KMS-11 (cell line): Measurements from ENCODE around the gene EZR.

Experiments used
- H2AFZ ChIP-seq: fragments of 200-600 bp; sonication (generic); 2 replicates; pipeline ENCODE4 v1.6.1; 2016; ENCODE audit warnings: antibody characterized with exemption, mixed run types, low read depth
- H3K27ac ChIP-seq: fragments of 200-600 bp; sonication (generic); 2 replicates; pipeline ENCODE4 v1.6.1; 2016; ENCODE audit warnings: mild to moderate bottlenecking, mixed run types
- H3K27me3 ChIP-seq: fragments of 200-600 bp; sonication (generic); 2 replicates; pipeline ENCODE4 v1.6.1; 2017; ENCODE audit warnings: mild to moderate bottlenecking, low read depth, mixed run types, moderate library complexity; ENCODE audit not compliant: insufficient read depth
- H3K36me3 ChIP-seq: fragments of 200-600 bp; sonication (generic); 2 replicates; pipeline ENCODE4 v1.6.1; 2017; ENCODE audit warnings: mild to moderate bottlenecking, mixed run types; ENCODE audit not compliant: insufficient read depth
- H3K4me1 ChIP-seq: fragments of 200-600 bp; sonication (generic); 2 replicates; pipeline ENCODE4 v1.6.1; 2016; ENCODE audit warnings: mild to moderate bottlenecking, low read depth, mixed run types; ENCODE audit not compliant: poor library complexity, severe bottlenecking
- H3K4me2 ChIP-seq: fragments of 200-600 bp; sonication (generic); 2 replicates; pipeline ENCODE4 v1.7.0; 2016; ENCODE audit warnings: mild to moderate bottlenecking, mixed run types
- H3K4me3 ChIP-seq: fragments of 200-600 bp; sonication (generic); IDR thresholded peaks from 2 replicates; pipeline ENCODE4 v1.6.1; 2017; ENCODE audit warnings: low read depth, low read length, mixed read lengths; ENCODE audit not compliant: insufficient read depth
- H3K79me2 ChIP-seq: fragments of 200-600 bp; sonication (generic); 2 replicates; pipeline ENCODE4 v1.6.1; 2016; ENCODE audit warnings: low read depth, mixed run types; ENCODE audit not compliant: insufficient read depth
- H3K9ac ChIP-seq: fragments of 200-600 bp; sonication (generic); 2 replicates; pipeline ENCODE4 v1.6.1; 2016; ENCODE audit warnings: mild to moderate bottlenecking, mixed run types
- H4K20me1 ChIP-seq: fragments of 200-600 bp; sonication (generic); 2 replicates; pipeline ENCODE4 v1.6.1; 2016; ENCODE audit warnings: mild to moderate bottlenecking, mixed run types; ENCODE audit not compliant: insufficient read depth
- TF ChIP-seq, protein P1 (sequence below): fragments of 200-600 bp; sonication (generic); conservative IDR thresholded peaks from 2 replicates; pipeline ENCODE4 v1.6.1; 2017; ENCODE audit warnings: low read depth, mild to moderate bottlenecking, antibody characterized with exemption, low read length, moderate library complexity, mixed read lengths

Gene EZR

DNA sequence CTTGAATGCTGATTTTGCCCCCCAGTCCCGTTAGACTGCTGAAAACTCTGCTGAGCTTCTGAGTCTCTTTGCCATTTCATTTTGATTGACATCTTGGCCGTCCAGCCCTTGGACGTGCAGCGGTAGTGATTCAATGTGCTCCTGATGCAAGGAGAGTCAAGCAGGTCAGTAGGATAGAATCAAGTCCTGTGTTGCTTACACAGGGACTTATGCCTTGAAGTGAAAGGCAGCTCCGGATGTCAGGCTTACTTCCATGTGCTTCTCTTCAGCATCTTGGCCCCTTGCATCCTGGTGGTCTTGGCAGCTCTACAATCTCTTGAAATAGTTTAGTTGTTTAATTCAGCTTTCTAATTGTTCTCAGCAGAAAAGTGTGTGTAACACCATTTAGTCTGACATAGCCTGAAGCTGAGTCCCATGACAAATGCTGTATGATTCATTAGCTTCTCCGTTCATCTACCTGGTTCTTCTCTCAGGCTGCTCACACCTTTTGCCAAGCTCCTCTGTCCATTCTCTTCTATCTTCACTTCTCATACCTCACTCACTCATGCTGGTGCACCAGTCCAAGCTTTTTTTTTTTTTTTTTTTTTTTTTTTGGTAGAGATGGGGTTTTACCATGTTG, 76.0 kb downstream of the EZR start:
- H3K4me3 ChIP-seq = no peak overlapping the region
- no peak overlapping the region for H2AFZ ChIP-seq
- no peaks in the 10 kb centered on the region for H3K4me1 ChIP-seq
- H3K4me2 ChIP-seq = no peak overlapping the region
- H3K27ac ChIP-seq = no peak overlapping the region
- no peaks in the 10 kb centered on the region for H3K36me3 ChIP-seq
- TF ChIP-seq, protein P1, sequence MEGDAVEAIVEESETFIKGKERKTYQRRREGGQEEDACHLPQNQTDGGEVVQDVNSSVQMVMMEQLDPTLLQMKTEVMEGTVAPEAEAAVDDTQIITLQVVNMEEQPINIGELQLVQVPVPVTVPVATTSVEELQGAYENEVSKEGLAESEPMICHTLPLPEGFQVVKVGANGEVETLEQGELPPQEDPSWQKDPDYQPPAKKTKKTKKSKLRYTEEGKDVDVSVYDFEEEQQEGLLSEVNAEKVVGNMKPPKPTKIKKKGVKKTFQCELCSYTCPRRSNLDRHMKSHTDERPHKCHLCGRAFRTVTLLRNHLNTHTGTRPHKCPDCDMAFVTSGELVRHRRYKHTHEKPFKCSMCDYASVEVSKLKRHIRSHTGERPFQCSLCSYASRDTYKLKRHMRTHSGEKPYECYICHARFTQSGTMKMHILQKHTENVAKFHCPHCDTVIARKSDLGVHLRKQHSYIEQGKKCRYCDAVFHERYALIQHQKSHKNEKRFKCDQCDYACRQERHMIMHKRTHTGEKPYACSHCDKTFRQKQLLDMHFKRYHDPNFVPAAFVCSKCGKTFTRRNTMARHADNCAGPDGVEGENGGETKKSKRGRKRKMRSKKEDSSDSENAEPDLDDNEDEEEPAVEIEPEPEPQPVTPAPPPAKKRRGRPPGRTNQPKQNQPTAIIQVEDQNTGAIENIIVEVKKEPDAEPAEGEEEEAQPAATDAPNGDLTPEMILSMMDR = no peak
- H3K27me3 ChIP-seq = no peaks in the 10 kb centered on the region
- no peaks in the 10 kb centered on the region for H3K79me2 ChIP-seq
- no peak overlapping the region for H3K9ac ChIP-seq
- H4K20me1 ChIP-seq = no peaks in the 10 kb centered on the region

- no peaks in the 10 kb centered on the region for H3K79me2 ChIP-seq
These were observed 79.5 kb downstream of the EZR start for GRCh38 chr6:158739673-158740072.

GRCh38 chr6:158737710-158738615, 81.2 kb downstream of the EZR start:
- no peaks in the 10 kb centered on the region for H3K36me3 ChIP-seq
- H4K20me1 ChIP-seq = no peaks in the 10 kb centered on the region
- no peaks in the 10 kb centered on the region for H3K27me3 ChIP-seq
- TF ChIP-seq, protein P1 = no peak
- H3K9ac ChIP-seq = no peak overlapping the region
- no peaks in the 10 kb centered on the region for H3K4me1 ChIP-seq
- no peak overlapping the region for H3K4me3 ChIP-seq
- H3K79me2 ChIP-seq = no peaks in the 10 kb centered on the region
- H3K27ac ChIP-seq = no peak overlapping the region
- no peak overlapping the region for H3K4me2 ChIP-seq
- H2AFZ ChIP-seq = no peak overlapping the region

More at GRCh38 chr6:158739673-158740072, 79.5 kb downstream of the EZR start:
- Histone ChIP-seq H2AFZ (no peak overlapping the region), H3K4me2 (no peak overlapping the region), H4K20me1 (no peaks in the 10 kb centered on the region), H3K9ac (no peak overlapping the region), H3K36me3 (no peaks in the 10 kb centered on the region), H3K4me1 (no peaks in the 10 kb centered on the region), H3K4me3 (no peak overlapping the region), H3K27ac (no peak overlapping the region), H3K27me3 (no peaks in the 10 kb centered on the region)
- TF ChIP-seq, protein P1 = no peak

DNA sequence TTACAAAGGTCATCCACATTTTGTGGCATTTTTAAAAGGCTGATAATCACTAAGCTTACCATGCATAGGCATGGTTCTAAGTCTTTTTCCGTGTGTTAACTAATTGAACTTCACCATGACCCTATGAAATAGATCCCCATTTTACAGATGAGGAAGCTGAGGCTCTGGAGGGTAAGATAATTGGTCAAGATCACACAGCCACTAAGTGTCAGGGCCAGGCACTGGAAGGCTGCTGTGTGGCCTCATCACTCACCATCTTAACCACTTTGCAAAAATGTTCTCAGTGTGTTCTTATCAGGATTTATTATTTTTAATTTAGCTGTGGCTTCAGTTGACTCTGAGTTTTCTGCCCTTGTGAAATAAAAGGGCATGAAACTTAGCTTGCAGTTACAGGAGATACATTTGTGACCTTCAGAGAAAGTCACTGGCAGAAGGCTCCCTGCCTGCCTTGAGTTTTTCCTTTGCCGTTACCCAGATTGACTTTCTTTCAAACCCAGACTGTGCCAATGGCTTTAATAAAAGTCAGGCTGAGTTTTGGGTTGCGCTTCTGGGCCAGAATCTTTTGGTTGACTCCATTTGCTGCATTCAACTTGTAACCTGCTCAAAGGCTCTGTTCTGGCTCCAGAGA, 82.0 kb downstream of the EZR start:
- no peaks in the 10 kb centered on the region for H4K20me1 ChIP-seq

More for the DNA sequence above, 82.0 kb downstream of the EZR start:
- Histone ChIP-seq H2AFZ (no peak overlapping the region), H3K4me2 (no peak overlapping the region), H3K36me3 (no peaks in the 10 kb centered on the region), H3K27me3 (no peaks in the 10 kb centered on the region), H3K9ac (no peak overlapping the region), H3K27ac (no peak overlapping the region), H3K79me2 (no peaks in the 10 kb centered on the region), H3K4me1 (no peaks in the 10 kb centered on the region), H3K4me3 (no peak overlapping the region)
- TF ChIP-seq, protein P1 = no peak
